Measurements from ENCODE around the gene SBF1. TPM values are rescaled to one million over a fixed set of nuclear protein-coding genes. Genes with fewer than 3 reads are reported as not detected.

SBF1 gene
- total RNA-seq, 1 donor from 2014 or later, result 123 TPM

GRCh38 chr22:50498322-50498890 is 23.6 kb upstream of the SBF1 start:
- no peaks in the 10 kb centered on the region for H3K27me3 ChIP-seq (ENCODE audit: control insufficient read depth, insufficient read depth, low read length)
- DNase-seq (ENCODE audit: low read depth), result peak; percentile 59
- TF ChIP-seq CTCF (IDR thresholded peaks at IDR 0.05; ENCODE audit: insufficient read depth, low read length, severe bottlenecking), result peak; percentile 80
- H3K36me3 ChIP-seq (ENCODE audit: control insufficient read depth, insufficient read depth, low read length), result peaks cover 2% of the 10 kb centered on the region
- H3K4me3 ChIP-seq (ENCODE audit: low read depth, low read length), result no peak overlapping the region
- peak; percentile 92 for FAIRE-seq

GRCh38 chr22:50497093-50497492 is 22.3 kb upstream of the SBF1 start:
- no peaks in the 10 kb centered on the region for H3K27me3 ChIP-seq (ENCODE audit: control insufficient read depth, insufficient read depth, low read length)
- no peak for DNase-seq (ENCODE audit: low read depth)
- TF ChIP-seq CTCF (IDR thresholded peaks at IDR 0.05; ENCODE audit: insufficient read depth, low read length, severe bottlenecking), result no peak
- FAIRE-seq, result no peak
- no peak overlapping the region for H3K4me3 ChIP-seq (ENCODE audit: low read depth, low read length)
- H3K36me3 ChIP-seq (ENCODE audit: control insufficient read depth, insufficient read depth, low read length), result no peaks in the 10 kb centered on the region

- Histone ChIP-seq H3K36me3 (ENCODE audit: control insufficient read depth, insufficient read depth, low read length) (no peaks in the 10 kb centered on the region), H3K27me3 (ENCODE audit: control insufficient read depth, insufficient read depth, low read length) (peaks cover 4% of the 10 kb centered on the region), H3K4me3 (ENCODE audit: low read depth, low read length) (no peak overlapping the region)
- TF ChIP-seq CTCF (IDR thresholded peaks at IDR 0.05; ENCODE audit: insufficient read depth, low read length, severe bottlenecking), result no peak
- DNase-seq (ENCODE audit: low read depth), result no peak
- FAIRE-seq, result no peak
These were observed 15.9 kb upstream of the SBF1 start for GRCh38 chr22:50490531-50491308.

- TF ChIP-seq CTCF (IDR thresholded peaks at IDR 0.05; ENCODE audit: insufficient read depth, low read length, severe bottlenecking), result no peak
- H3K27me3 ChIP-seq (ENCODE audit: control insufficient read depth, insufficient read depth, low read length), result peaks cover 4% of the 10 kb centered on the region
- FAIRE-seq, result no peak
- H3K36me3 ChIP-seq (ENCODE audit: control insufficient read depth, insufficient read depth, low read length), result no peaks in the 10 kb centered on the region
- H3K4me3 ChIP-seq (ENCODE audit: low read depth, low read length), result no peak overlapping the region
- no peak for DNase-seq (ENCODE audit: low read depth)
These were observed 14.8 kb upstream of the SBF1 start for GRCh38 chr22:50489363-50490243.

- no peaks in the 10 kb centered on the region for H3K36me3 ChIP-seq (ENCODE audit: control insufficient read depth, insufficient read depth, low read length)
- no peak for TF ChIP-seq CTCF (IDR thresholded peaks at IDR 0.05; ENCODE audit: insufficient read depth, low read length, severe bottlenecking)
- peaks cover 4% of the 10 kb centered on the region for H3K27me3 ChIP-seq (ENCODE audit: control insufficient read depth, insufficient read depth, low read length)
- FAIRE-seq (no peak), DNase-seq (ENCODE audit: low read depth) (no peak)
- H3K4me3 ChIP-seq (ENCODE audit: low read depth, low read length), result no peak overlapping the region
These were observed 14.1 kb upstream of the SBF1 start for GRCh38 chr22:50488886-50489285.
